Adrenal gland (tissue), 5 donors: ENCODE results near the gene CCDC57.

Source experiments
- CTCF ChIP-seq, 6 experiments: fragments of 450-650 bp in 4 of 6; fragments of 200-600 bp in 2 of 6; sonication (generic) in 1 of 6; IDR thresholded peaks; 1 replicate in 5 of 6; 2 replicates in 1 of 6; pipeline versions ENCODE4 v1.5.1 to v1.8.0; 2016 to 2021; ENCODE audit warnings: antibody characterized with exemption in 6 of 6, mild to moderate bottlenecking in 2 of 6, moderate library complexity in 1 of 6
- POLR2A ChIP-seq, 2 donors: fragments of 450-650 bp; IDR thresholded peaks; one replicate each; pipeline ENCODE4 v1.6.1; 2017; ENCODE audit warnings: antibody characterized with exemption in 2 of 2, mild to moderate bottlenecking in 2 of 2, moderate library complexity in 1 of 2
- donor health status: DM: no; HTN: no; CAD: no.

GRCh38 chr17:82167028-82167427 is 45.6 kb downstream of the CCDC57 start:
- TF ChIP-seq POLR2A (IDR thresholded peaks at IDR 0.05) (no peak), CTCF (IDR thresholded peaks at IDR 0.05) (no peak)
